ENCODE results near the gene TM2D1. TPM values are rescaled to one million over a fixed set of nuclear protein-coding genes. Genes with fewer than 3 reads are reported as not detected.

Gene TM2D1
- total RNA-seq, 1 donor from 2014 or later, result 19.3 TPM

- H3K36me3 Mint-ChIP-seq (ENCODE audit: low read depth), result no peaks in the 10 kb centered on the region
- H3K9me3 Mint-ChIP-seq, result no peaks in the 10 kb centered on the region
- H3K27ac Mint-ChIP-seq (ENCODE audit: unreplicated experiment), result no peak overlapping the region
- no peak for DNase-seq (ENCODE audit: low read depth, low spot score)
- no peak for TF ChIP-seq CTCF (conservative IDR thresholded peaks at IDR 0.05)
- no peaks in the 10 kb centered on the region for H3K27me3 Mint-ChIP-seq (ENCODE audit: low read depth)
- H3K4me3 Mint-ChIP-seq, result no peak overlapping the region
- H3K4me1 Mint-ChIP-seq, result no peaks in the 10 kb centered on the region
Measured at GRCh38 chr1:61648983-61649742, 75.8 kb downstream of the TM2D1 start.

GRCh38 chr1:61647142-61647541, 77.8 kb downstream of the TM2D1 start:
- Mint-ChIP-seq H3K9me3 (no peaks in the 10 kb centered on the region), H3K27ac (ENCODE audit: unreplicated experiment) (no peak overlapping the region), H3K36me3 (ENCODE audit: low read depth) (no peaks in the 10 kb centered on the region), H3K4me3 (no peak overlapping the region), H3K4me1 (no peaks in the 10 kb centered on the region), H3K27me3 (ENCODE audit: low read depth) (no peaks in the 10 kb centered on the region)
- TF ChIP-seq CTCF (conservative IDR thresholded peaks at IDR 0.05), result no peak
- no peak for DNase-seq (ENCODE audit: low read depth, low spot score)

GRCh38 chr1:61645476-61645875, 79.5 kb downstream of the TM2D1 start:
- no peaks in the 10 kb centered on the region for H3K9me3 Mint-ChIP-seq
- H3K4me3 Mint-ChIP-seq, result no peak overlapping the region
- peaks cover 8% of the 10 kb centered on the region for H3K27me3 Mint-ChIP-seq (ENCODE audit: low read depth)
- DNase-seq (ENCODE audit: low read depth, low spot score), result no peak
- no peaks in the 10 kb centered on the region for H3K36me3 Mint-ChIP-seq (ENCODE audit: low read depth)
- no peak overlapping the region for H3K27ac Mint-ChIP-seq (ENCODE audit: unreplicated experiment)
- H3K4me1 Mint-ChIP-seq, result no peaks in the 10 kb centered on the region
- no peak for TF ChIP-seq CTCF (conservative IDR thresholded peaks at IDR 0.05)

GRCh38 chr1:61644303-61644702, 80.6 kb downstream of the TM2D1 start:
- Mint-ChIP-seq H3K9me3 (no peaks in the 10 kb centered on the region), H3K36me3 (ENCODE audit: low read depth) (no peaks in the 10 kb centered on the region), H3K27ac (ENCODE audit: unreplicated experiment) (no peak overlapping the region), H3K4me1 (no peaks in the 10 kb centered on the region), H3K27me3 (ENCODE audit: low read depth) (peaks cover 8% of the 10 kb centered on the region), H3K4me3 (no peak overlapping the region)
- no peak for TF ChIP-seq CTCF (conservative IDR thresholded peaks at IDR 0.05)
- DNase-seq (ENCODE audit: low read depth, low spot score), result no peak

- Mint-ChIP-seq H3K9me3 (no peaks in the 10 kb centered on the region), H3K4me1 (no peaks in the 10 kb centered on the region), H3K27ac (ENCODE audit: unreplicated experiment) (no peak overlapping the region), H3K36me3 (ENCODE audit: low read depth) (no peaks in the 10 kb centered on the region), H3K27me3 (ENCODE audit: low read depth) (peaks cover 8% of the 10 kb centered on the region), H3K4me3 (no peak overlapping the region)
- no peak for DNase-seq (ENCODE audit: low read depth, low spot score)
- TF ChIP-seq CTCF (conservative IDR thresholded peaks at IDR 0.05), result no peak
Measured at GRCh38 chr1:61642475-61643232, 82.3 kb downstream of the TM2D1 start.

Measured in neural crest cell (in vitro differentiated cells).